Prostate gland (tissue), 2 donors: ENCODE data around the gene ANTXRL.

Source experiments
- CTCF ChIP-seq, 4 experiments: fragments of 200-600 bp in 2 of 4; fragments of 450-650 bp in 2 of 4; sonication (generic) in 2 of 4; IDR thresholded peaks; 1 replicate in 3 of 4; 2 replicates in 1 of 4; pipeline ENCODE4 v1.5.1; 2016 to 2019; ENCODE audit warnings: antibody characterized with exemption in 4 of 4, mild to moderate bottlenecking in 2 of 4, moderate library complexity in 2 of 4
- POLR2A ChIP-seq: fragments of 450-650 bp; IDR thresholded peaks from one replicate; pipeline ENCODE4 v1.6.1; 2016; ENCODE audit warnings: antibody characterized with exemption, mild to moderate bottlenecking

GRCh38 chr10:46321770-46322169 lies 35.0 kb downstream of the ANTXRL start:
- TF ChIP-seq POLR2A: no peak
- TF ChIP-seq CTCF (IDR thresholded peaks at IDR 0.05): no peak
